H1 (cell line): Measurements from ENCODE around the gene TOMT. TPM values are rescaled to one million over a fixed set of nuclear protein-coding genes. Genes with fewer than 3 reads are reported as not detected.

ENCODE experiments used
- CTCF ChIA-PET: fragments of 300-600 bp; sonication (Branson Sonifier 250); formaldehyde crosslinking; loops from one replicate; lab custom pipeline; 2021; ENCODE audit not compliant: partially characterized antibody; lab: Charles Lee
- POLR2A ChIA-PET: fragments of 300-600 bp; sonication (Branson Sonifier 250); formaldehyde crosslinking; loops from one replicate; lab custom pipeline; 2021; ENCODE audit warnings: inconsistent platforms; ENCODE audit not compliant: partially characterized antibody; lab: Charles Lee
- DNase-seq, 2 experiments: peaks; one replicate each; pipeline versions ENCODE4 v3.0.0 to v3.0.0-alpha.2; 2010 to 2022; ENCODE audit warnings: low spot score in 2 of 2, low read depth in 1 of 2, mixed read lengths in 1 of 2
- FAIRE-seq: peaks from 2 replicates; lab custom pipeline; 2011; peaks lifted over from hg19 to GRCh38; lab: Jason Lieb, UNC
- H2AFZ ChIP-seq: 2 replicates; pipeline ENCODE4 v1.8.1; 2012; ENCODE audit warnings: low read length, inconsistent platforms
- H2AK5ac ChIP-seq: 2 replicates; pipeline ENCODE4 v1.6.1; 2013; ENCODE audit warnings: low read depth, low read length
- H2BK120ac ChIP-seq: replicated peaks from 2 replicates; pipeline ENCODE3; 2013; ENCODE audit warnings: low read depth, low read length, inconsistent platforms
- H2BK12ac ChIP-seq: 2 replicates; pipeline ENCODE4 v1.6.1; 2013; ENCODE audit warnings: low read depth, low read length
- H2BK15ac ChIP-seq: 2 replicates; pipeline ENCODE4 v1.6.1; 2013; ENCODE audit warnings: low read length
- H2BK20ac ChIP-seq: 2 replicates; pipeline ENCODE4 v1.6.1; 2013; ENCODE audit warnings: low read length
- H2BK5ac ChIP-seq: 2 replicates; pipeline ENCODE4 v1.6.1; 2013; ENCODE audit warnings: low read depth, low read length
- H3K14ac ChIP-seq: 2 replicates; pipeline ENCODE4 v1.6.1; 2013; ENCODE audit warnings: inconsistent platforms; ENCODE audit not compliant: insufficient read length
- H3K18ac ChIP-seq: 2 replicates; pipeline ENCODE4 v1.6.1; 2013; ENCODE audit warnings: low read length; ENCODE audit errors: extremely low read depth
- H3K23ac ChIP-seq: 2 replicates; pipeline ENCODE4 v1.6.1; 2013; ENCODE audit warnings: inconsistent platforms; ENCODE audit not compliant: insufficient read length
- H3K23me2 ChIP-seq: 2 replicates; pipeline ENCODE4 v1.6.1; 2013; ENCODE audit warnings: low read depth, low read length
- H3K27ac ChIP-seq: 2 replicates; pipeline ENCODE4 v1.6.1; 2011; ENCODE audit warnings: low read depth, low read length, inconsistent platforms
- H3K27me3 ChIP-seq, 4 experiments: replicated peaks in 1 of 4; 1 replicate in 1 of 4; 2 replicates in 3 of 4; pipeline versions ENCODE4 v1.6.1 to v1.8.1; 2011 to 2013; ENCODE audit warnings: low read length in 3 of 4, mild to moderate bottlenecking in 3 of 4, inconsistent platforms in 2 of 4, mixed read lengths in 2 of 4, moderate library complexity in 1 of 4; ENCODE audit not compliant: control insufficient read depth in 3 of 4, insufficient read depth in 3 of 4; ENCODE audit errors: extremely low read depth in 1 of 4
- H3K36me3 ChIP-seq, 4 experiments: 2 replicates each; pipeline versions ENCODE4 v1.6.1 to v1.8.1; 2011 to 2013; ENCODE audit warnings: mild to moderate bottlenecking in 4 of 4, low read length in 3 of 4, moderate library complexity in 2 of 4, control low read depth in 1 of 4, inconsistent platforms in 1 of 4; ENCODE audit not compliant: insufficient read depth in 4 of 4, control insufficient read depth in 2 of 4
- H3K4ac ChIP-seq: replicated peaks from 2 replicates; pipeline ENCODE3; 2013; ENCODE audit warnings: low read length, low read depth, mixed read lengths, inconsistent platforms; ENCODE audit not compliant: insufficient read length
- H3K4me1 ChIP-seq, 4 experiments: replicated peaks in 1 of 4; 1 replicate in 1 of 4; 2 replicates in 3 of 4; pipeline versions ENCODE4 v1.6.1 to v1.8.1; 2011 to 2013; ENCODE audit warnings: low read length in 3 of 4, inconsistent platforms in 2 of 4, mixed read lengths in 1 of 4; ENCODE audit not compliant: insufficient read depth in 4 of 4, control insufficient read depth in 3 of 4
- H3K4me2 ChIP-seq, 2 experiments: 2 replicates each; pipeline versions ENCODE4 v1.6.1 to v1.8.1; 2011 to 2013; ENCODE audit warnings: low read depth in 2 of 2, low read length in 2 of 2, control low read depth in 1 of 2, inconsistent platforms in 1 of 2, mild to moderate bottlenecking in 1 of 2; ENCODE audit not compliant: insufficient read depth in 1 of 2
- H3K4me3 ChIP-seq, 4 experiments: fragments of 200-600, 300-600 bp in 1 of 4; sonication (generic), shearing (Covaris generic), sonication (Bioruptor Twin) in 1 of 4; 2 replicates each; pipeline versions ENCODE4 v1.5.1 to v1.8.1; 2011 to 2016; ENCODE audit warnings: low read length in 4 of 4, low read depth in 3 of 4, control low read depth in 2 of 4, inconsistent platforms in 2 of 4, mild to moderate bottlenecking in 2 of 4, mixed read lengths in 1 of 4, moderate library complexity in 1 of 4; ENCODE audit not compliant: insufficient read depth in 2 of 4; ENCODE audit errors: extremely low read depth in 1 of 4
- H3K56ac ChIP-seq: replicated peaks from 2 replicates; pipeline ENCODE3; 2013; ENCODE audit warnings: low read depth, mild to moderate bottlenecking, mixed read lengths, low read length, inconsistent platforms; ENCODE audit not compliant: insufficient read length
- H3K79me1 ChIP-seq: 2 replicates; pipeline ENCODE4 v1.6.1; 2013; ENCODE audit warnings: low read depth, low read length, control low read depth
- H3K79me2 ChIP-seq, 2 experiments: 2 replicates each; pipeline versions ENCODE4 v1.6.1 to v1.8.1; 2012 to 2013; ENCODE audit warnings: low read length in 2 of 2, mild to moderate bottlenecking in 2 of 2, inconsistent platforms in 1 of 2; ENCODE audit not compliant: insufficient read depth in 2 of 2, control insufficient read depth in 1 of 2
- H3K9ac ChIP-seq, 4 experiments: replicated peaks in 1 of 4; 1 replicate in 1 of 4; 2 replicates in 3 of 4; pipeline versions ENCODE4 v1.6.1 to v1.8.1; 2011 to 2013; ENCODE audit warnings: low read depth in 3 of 4, low read length in 3 of 4, control low read depth in 2 of 4, mild to moderate bottlenecking in 2 of 4, moderate library complexity in 2 of 4, inconsistent platforms in 1 of 4; ENCODE audit errors: extremely low read depth in 1 of 4
- H3K9me3 ChIP-seq, 2 experiments: 2 replicates each; pipeline versions ENCODE4 v1.6.1 to v1.8.1; 2012 to 2013; ENCODE audit warnings: mild to moderate bottlenecking in 2 of 2, moderate library complexity in 2 of 2, control low read depth in 1 of 2, inconsistent platforms in 1 of 2, low read depth in 1 of 2, low read length in 1 of 2, mixed read lengths in 1 of 2; ENCODE audit not compliant: insufficient read depth in 2 of 2
- H4K20me1 ChIP-seq, 2 experiments: replicated peaks in 1 of 2; 2 replicates each; pipeline versions ENCODE3 to v1.8.1; 2011 to 2013; ENCODE audit warnings: inconsistent platforms in 2 of 2, low read length in 2 of 2, mild to moderate bottlenecking in 1 of 2; ENCODE audit not compliant: insufficient read depth in 2 of 2, control insufficient read depth in 1 of 2
- H4K5ac ChIP-seq: 2 replicates; pipeline ENCODE4 v1.6.1; 2013; ENCODE audit warnings: low read length, low read depth, mixed read lengths, inconsistent platforms; ENCODE audit not compliant: insufficient read length
- H4K8ac ChIP-seq: 2 replicates; pipeline ENCODE4 v1.8.0; 2013; ENCODE audit warnings: mild to moderate bottlenecking, moderate library complexity, low read length, inconsistent platforms; ENCODE audit not compliant: insufficient read depth; ENCODE audit errors: extremely low read depth
- H4K91ac ChIP-seq: replicated peaks from 2 replicates; pipeline ENCODE3; 2013; ENCODE audit warnings: low read length, mixed read lengths, inconsistent platforms; ENCODE audit not compliant: insufficient read length
- ASH2L ChIP-seq: fragments of 200-600, 300-600 bp; sonication (generic); IDR thresholded peaks from one replicate; pipeline ENCODE4 v1.7.1; 2017; ENCODE audit warnings: low read length
- CBX8 ChIP-seq: fragments of 300-800, 300-1000 bp; sonication (generic); IDR thresholded peaks from 2 replicates; pipeline ENCODE4 v1.7.1; 2016; ENCODE audit warnings: low read depth, low read length, borderline replicate concordance
- CHD1 ChIP-seq: IDR thresholded peaks from 2 replicates; pipeline ENCODE4 v1.6.1; 2012; ENCODE audit warnings: low read depth, low read length, improper control_type of control experiment
- EGR1 ChIP-seq: IDR thresholded peaks from 2 replicates; pipeline ENCODE4 v1.6.1; 2011; ENCODE audit warnings: low read depth, low read length, borderline replicate concordance
- EZH2 ChIP-seq: fragments of 200-600 bp; sonication (generic); IDR thresholded peaks from 2 replicates; pipeline ENCODE4 v1.7.1; 2012; ENCODE audit warnings: low read depth, mild to moderate bottlenecking, moderate library complexity, low read length, inconsistent platforms; ENCODE audit not compliant: severe bottlenecking
- HDAC6 ChIP-seq: IDR thresholded peaks from one replicate; pipeline ENCODE4 v1.7.1; 2012; ENCODE audit warnings: low read depth, mild to moderate bottlenecking, inconsistent platforms, low read length, moderate library complexity
- PHF8 ChIP-seq: fragments of 200-600 bp; sonication (generic); conservative IDR thresholded peaks from 2 replicates; pipeline ENCODE4 v1.7.1; 2012; ENCODE audit warnings: low read depth, mild to moderate bottlenecking, inconsistent platforms, low read length, moderate library complexity
- RAD21 ChIP-seq, 2 experiments: IDR thresholded peaks in 1 of 2; conservative IDR thresholded peaks in 1 of 2; 2 replicates each; pipeline ENCODE4 v1.6.1; 2011; ENCODE audit warnings: low read depth in 2 of 2, low read length in 2 of 2, improper control_type of control experiment in 1 of 2, inconsistent platforms in 1 of 2, mild to moderate bottlenecking in 1 of 2, moderate library complexity in 1 of 2
- SIRT6 ChIP-seq: IDR thresholded peaks from one replicate; pipeline ENCODE4 v1.7.1; 2012; ENCODE audit warnings: low read length, inconsistent platforms
- SRF ChIP-seq: IDR thresholded peaks from 2 replicates; pipeline ENCODE4 v1.6.1; 2011; ENCODE audit warnings: mild to moderate bottlenecking, low read depth, low read length, moderate library complexity
- TAF1 ChIP-seq: IDR thresholded peaks from 2 replicates; pipeline ENCODE4 v1.6.1; 2011; ENCODE audit warnings: mild to moderate bottlenecking, low read depth, low read length
- TAF7 ChIP-seq: optimal IDR thresholded peaks from 2 replicates; pipeline ENCODE3; 2011; ENCODE audit warnings: low read depth, mild to moderate bottlenecking, inconsistent platforms, low read length, moderate library complexity, borderline replicate concordance
- polyA plus RNA-seq, 7 experiments: library from polyadenylated mRNA; depleted of rRNA in 3 of 7; stranded (reverse) in 5 of 7; unstranded in 2 of 7; fragments of >200 nt in 5 of 7; fragments of 200-250 nt in 2 of 7; gene quantifications; 1 replicate in 5 of 7; 2 replicates in 1 of 7; 4 replicates in 1 of 7; pipeline versions ENCODE4 v1.2.1 to v1.2.3, GENCODE V29; 2011 to 2013; ENCODE audit warnings: missing spikeins in 2 of 7, mixed read lengths in 2 of 7
- total RNA-seq: library from RNA; stranded (reverse); fragmentation: NEBNext Ultra II Directional; extraction: Animal tissue kit (Norgen Biotek cat#: 25700); gene quantifications from 2 replicates; pipeline ENCODE4 v1.2.1, GENCODE V29; 2021
- TF ChIP-seq, protein P1 (sequence below): IDR thresholded peaks from 2 replicates; pipeline ENCODE4 v1.6.1; 2011; ENCODE audit warnings: low read length, improper control_type of control experiment
- TF ChIP-seq, protein P2 (sequence below): IDR thresholded peaks from 2 replicates; pipeline ENCODE4 v1.6.1; 2012; ENCODE audit warnings: inconsistent platforms

The TOMT gene
- total and polyA plus RNA-seq, 2 of the 8 experiments (the other 6 are each of a cell fraction or from before 2014, with no cell fraction given), result 0.11 TPM; not detected in 1

DNA sequence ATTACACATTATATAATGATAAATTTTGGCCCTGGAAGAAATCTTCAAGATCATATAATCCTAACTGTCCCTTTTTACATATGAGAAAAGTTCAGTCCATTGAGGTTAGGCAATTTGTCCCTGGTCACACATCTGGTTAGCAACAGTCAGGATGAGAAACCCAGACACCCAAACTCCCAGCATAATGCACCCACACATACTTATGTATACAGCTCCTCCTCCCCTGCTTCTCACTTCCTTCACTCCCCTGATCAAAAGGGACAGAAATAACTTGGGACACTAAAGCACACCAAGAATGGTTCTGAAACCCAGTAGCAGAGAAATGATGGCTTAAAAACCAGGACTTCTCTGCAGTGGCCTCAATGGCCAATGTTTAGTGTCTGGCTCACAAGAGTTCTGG lies 36.5 kb upstream of the TOMT start:
- H3K79me2 ChIP-seq, result peaks cover 6 to 79% of the 10 kb centered on the region in 2 experiments
- H3K56ac ChIP-seq, result no peak overlapping the region
- no peak overlapping the region for H2BK120ac ChIP-seq
- no peak overlapping the region for H4K8ac ChIP-seq
- H3K4me3 ChIP-seq, result no peak overlapping the region
- peaks cover 3 to 14% of the 10 kb centered on the region in 2 experiments for H4K20me1 ChIP-seq
- H4K5ac ChIP-seq, result no peak overlapping the region
- no peak overlapping the region for H3K9ac ChIP-seq
- no peaks in the 10 kb centered on the region for H3K27me3 ChIP-seq
- H2BK15ac ChIP-seq, result no peak overlapping the region
- no peak overlapping the region for H2BK20ac ChIP-seq
- peaks cover 0 to 21% (median 5%) of the 10 kb centered on the region in 4 experiments; a peak in 4 of 8 replicates for H3K36me3 ChIP-seq
- no peak overlapping the region for H3K18ac ChIP-seq
- peaks cover 6% of the 10 kb centered on the region; the same call in 1 of the 2 replicates for H3K79me1 ChIP-seq
- H2BK12ac ChIP-seq, result no peak overlapping the region
- no peaks in the 10 kb centered on the region for H3K23me2 ChIP-seq
- H3K9me3 ChIP-seq, result no peaks in the 10 kb centered on the region
- FAIRE-seq, result no peak
- no peak overlapping the region for H3K4ac ChIP-seq
- H3K4me2 ChIP-seq, result no peak overlapping the region
- H4K91ac ChIP-seq, result no peak overlapping the region
- peaks cover 0 to 6% (median 2%) of the 10 kb centered on the region in 4 experiments; a peak in 3 of 7 replicates for H3K4me1 ChIP-seq
- H3K14ac ChIP-seq, result no peak overlapping the region
- DNase-seq, result no peak
- H2AK5ac ChIP-seq, result no peak overlapping the region
- H2AFZ ChIP-seq, result no peak overlapping the region
- CTCF ChIA-PET, result interaction anchor here (1.5 to 2.3 kb wide), 2 partner anchors 21 to 55 kb away, joined by 3 to 8 read pairs; no protein-coding TSS in a partner anchor
- no peak overlapping the region for H3K27ac ChIP-seq
- POLR2A ChIA-PET, result interaction anchor here (1.4 to 2.6 kb wide), 4 partner anchors 10 to 43 kb away, joined by 3 to 8 read pairs (median 4); partner anchors contain the start of gene ANAPC15
- H2BK5ac ChIP-seq, result no peak overlapping the region
- H3K23ac ChIP-seq, result no peak overlapping the region
- TF ChIP-seq SIRT6 (no peak), TAF1 (no peak), PHF8 (no peak), ASH2L (no peak), HDAC6 (no peak), EZH2 (no peak), SRF (no peak), CHD1 (no peak), EGR1 (no peak), TAF7 (no peak), RAD21 (IDR thresholded peaks at IDR 0.05 in 1 of 2, conservative IDR thresholded peaks at IDR 0.05 in 1 of 2; ENCODE audit: low read depth in 2 of 2, low read length in 2 of 2) (no peak), CBX8 (no peak)
- TF ChIP-seq, protein P1, sequence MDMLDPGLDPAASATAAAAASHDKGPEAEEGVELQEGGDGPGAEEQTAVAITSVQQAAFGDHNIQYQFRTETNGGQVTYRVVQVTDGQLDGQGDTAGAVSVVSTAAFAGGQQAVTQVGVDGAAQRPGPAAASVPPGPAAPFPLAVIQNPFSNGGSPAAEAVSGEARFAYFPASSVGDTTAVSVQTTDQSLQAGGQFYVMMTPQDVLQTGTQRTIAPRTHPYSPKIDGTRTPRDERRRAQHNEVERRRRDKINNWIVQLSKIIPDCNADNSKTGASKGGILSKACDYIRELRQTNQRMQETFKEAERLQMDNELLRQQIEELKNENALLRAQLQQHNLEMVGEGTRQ, result no peak
- TF ChIP-seq, protein P2, sequence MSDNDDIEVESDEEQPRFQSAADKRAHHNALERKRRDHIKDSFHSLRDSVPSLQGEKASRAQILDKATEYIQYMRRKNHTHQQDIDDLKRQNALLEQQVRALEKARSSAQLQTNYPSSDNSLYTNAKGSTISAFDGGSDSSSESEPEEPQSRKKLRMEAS, result no peak
